GM21515 (cell line): ENCODE data around the gene CLMP.

ENCODE experiments used
- ATAC-seq: cut with Tn5 transposase; IDR thresholded peaks from one replicate; pipeline ENCODE4 v1.9.1; 2021; ENCODE audit not compliant: unreplicated experiment

Gene CLMP, protein sequence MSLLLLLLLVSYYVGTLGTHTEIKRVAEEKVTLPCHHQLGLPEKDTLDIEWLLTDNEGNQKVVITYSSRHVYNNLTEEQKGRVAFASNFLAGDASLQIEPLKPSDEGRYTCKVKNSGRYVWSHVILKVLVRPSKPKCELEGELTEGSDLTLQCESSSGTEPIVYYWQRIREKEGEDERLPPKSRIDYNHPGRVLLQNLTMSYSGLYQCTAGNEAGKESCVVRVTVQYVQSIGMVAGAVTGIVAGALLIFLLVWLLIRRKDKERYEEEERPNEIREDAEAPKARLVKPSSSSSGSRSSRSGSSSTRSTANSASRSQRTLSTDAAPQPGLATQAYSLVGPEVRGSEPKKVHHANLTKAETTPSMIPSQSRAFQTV

DNA sequence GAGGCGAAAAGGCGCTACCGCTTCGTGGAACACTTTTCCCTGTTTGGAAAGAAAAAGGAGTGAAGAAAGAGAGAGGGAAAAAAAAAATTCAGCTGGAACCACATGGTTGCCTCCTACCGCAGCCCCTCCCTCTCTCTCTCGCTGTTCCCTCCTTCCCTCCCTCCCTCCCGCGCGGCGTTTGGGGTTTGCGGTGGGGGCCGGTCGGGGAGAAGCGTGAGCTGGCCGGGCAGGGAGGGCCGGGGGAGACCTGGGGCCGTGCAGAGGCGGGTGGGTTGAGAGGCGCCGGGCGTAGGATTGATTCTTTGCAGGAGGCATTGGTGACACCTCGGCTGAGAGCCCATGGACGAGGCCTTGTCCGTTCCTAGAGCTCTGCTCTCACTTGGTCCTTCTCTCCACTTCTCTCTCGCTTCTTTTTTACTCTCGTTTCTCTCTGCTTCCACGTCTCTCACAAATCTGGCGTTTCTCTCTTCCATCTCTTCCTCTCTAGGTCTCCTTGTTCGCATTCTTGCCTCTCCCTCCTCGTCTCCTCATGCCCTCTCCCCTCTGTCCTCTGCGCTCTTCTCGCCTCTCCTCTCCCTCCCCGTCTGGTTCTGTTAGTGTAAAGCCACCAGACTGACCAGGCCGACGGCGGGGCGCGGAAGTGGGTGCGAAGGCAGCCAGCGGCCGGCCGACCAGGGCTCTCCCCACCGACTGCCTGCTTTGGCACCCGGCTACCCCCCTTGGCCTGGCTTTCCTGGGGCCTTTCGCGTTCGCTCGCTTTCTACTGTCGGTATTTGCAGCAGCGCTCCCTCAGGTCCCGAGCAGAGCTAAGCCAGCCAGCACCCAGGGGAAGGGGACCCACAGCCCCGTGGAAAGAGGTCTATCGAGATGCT, at the start of gene CLMP:
Gene CLMP, minus strand, starts transcription at position 61 of the 872 bp plus-strand sequence. CDS start 308 bp downstream, outside the sequence.
- ATAC-seq, result no peak

DNA sequence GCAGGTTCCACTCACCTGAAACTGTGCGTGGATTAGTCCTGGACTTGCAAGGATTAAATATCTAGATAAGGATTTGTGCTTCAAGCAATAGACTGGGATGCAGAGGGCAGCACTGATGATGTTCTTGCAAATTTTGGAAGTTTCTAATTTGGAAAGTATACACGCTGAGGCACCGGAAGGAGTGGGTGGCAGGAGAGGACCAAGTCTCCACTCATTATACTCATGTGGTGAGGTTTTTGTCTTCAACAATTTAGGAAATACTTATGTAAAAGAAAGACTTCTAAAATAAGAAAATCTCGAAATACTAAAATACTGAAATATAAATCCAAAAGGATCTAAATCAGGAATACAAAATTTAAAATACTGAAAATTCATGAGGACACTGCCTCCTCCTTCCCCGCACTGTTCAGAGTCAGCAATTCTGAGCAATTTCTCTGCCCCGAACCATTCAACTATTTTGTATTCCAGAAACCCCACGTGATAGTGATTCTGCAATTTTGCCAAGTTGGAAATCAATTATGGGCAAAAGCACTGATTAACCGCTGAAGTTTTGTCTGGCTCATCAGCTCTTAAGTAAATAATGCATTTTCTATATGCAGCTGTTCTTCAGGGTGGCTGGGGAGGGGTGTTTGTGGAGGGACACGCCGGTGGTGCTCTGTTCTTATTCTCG, 47.0 kb upstream of the CLMP start:
- no peak for ATAC-seq

DNA sequence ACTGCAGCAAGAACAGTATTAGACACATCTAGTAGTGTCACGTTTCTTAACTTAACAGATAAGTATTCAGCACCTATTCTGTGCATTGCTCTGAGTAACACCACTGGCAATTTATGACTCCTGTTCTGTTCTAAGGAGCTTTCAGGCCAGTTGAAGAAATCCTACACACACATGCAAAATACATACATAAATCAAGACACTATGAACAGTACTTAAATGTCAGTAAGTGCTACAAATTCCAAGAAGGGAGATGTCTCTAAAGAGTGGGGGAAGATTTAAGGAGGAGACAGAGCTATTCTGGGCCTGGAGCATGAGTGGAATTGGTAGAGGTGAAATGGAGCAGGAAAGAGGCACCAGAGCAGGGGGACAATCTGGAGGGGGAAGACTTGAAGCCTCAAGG, 46.2 kb upstream of the CLMP start:
- no peak for ATAC-seq

DNA sequence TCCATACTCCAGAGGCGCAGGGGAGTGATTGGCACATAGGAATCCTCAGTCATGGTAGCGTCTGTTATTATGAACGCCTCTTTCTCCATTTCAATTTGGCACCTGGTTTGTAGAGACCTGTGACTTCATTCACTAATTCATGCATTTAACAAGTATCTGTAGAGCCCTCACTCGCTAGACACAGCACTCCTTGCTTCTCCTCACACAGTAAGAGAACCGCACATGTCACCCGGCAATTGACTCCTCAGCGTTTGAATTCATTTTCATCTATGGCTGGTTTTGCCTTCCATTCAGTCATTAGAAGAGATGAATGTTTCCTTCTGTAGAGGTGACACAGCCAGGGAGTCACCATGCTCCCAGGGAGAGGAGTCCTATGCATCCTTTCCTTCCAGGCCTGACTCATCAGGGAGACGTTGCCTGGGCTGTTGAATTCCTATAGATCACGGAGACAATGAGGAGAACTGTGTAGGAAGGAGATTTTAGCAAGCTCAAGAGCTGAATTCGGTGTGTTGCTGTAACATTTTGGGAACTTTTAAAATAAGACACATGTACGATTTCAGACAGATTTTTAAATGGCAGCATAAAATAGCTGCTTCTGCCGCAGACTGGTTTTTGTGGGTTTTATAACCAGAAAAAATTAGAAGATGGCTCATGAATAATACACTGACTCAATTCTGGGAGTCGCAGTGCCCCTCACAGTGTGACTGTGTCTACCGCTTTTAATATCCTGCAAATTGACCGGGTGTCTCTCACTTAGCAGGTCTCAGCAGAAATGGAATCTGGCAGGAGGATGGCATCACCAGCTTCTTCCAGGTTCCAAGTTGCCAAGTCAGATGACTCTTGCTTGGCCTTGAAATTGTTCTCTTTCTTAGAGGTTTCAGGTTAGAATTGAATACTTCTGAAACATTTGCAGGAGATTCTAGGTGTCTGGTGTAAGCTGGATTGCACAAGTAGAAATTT, 44.4 kb upstream of the CLMP start:
- no peak for ATAC-seq

DNA sequence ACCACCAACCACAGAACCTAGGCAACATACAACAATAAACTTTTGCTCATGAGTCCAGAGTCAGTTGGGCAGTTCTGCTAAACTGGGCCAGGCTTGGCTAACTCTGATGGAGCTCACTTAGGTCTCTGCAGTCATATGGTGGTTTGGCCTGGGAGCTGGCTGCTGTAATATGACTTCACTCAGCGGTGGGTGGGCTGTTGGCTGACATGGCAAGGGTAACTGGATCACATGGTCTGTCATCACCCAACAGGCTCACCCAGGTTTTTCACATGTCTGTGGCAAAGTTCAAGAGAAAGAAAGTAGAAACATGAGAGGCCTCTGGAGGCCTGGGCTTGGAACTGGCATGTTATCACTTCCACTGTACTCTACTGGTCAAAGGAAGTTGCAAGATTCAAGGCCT, 43.2 kb upstream of the CLMP start:
- no peak for ATAC-seq

DNA sequence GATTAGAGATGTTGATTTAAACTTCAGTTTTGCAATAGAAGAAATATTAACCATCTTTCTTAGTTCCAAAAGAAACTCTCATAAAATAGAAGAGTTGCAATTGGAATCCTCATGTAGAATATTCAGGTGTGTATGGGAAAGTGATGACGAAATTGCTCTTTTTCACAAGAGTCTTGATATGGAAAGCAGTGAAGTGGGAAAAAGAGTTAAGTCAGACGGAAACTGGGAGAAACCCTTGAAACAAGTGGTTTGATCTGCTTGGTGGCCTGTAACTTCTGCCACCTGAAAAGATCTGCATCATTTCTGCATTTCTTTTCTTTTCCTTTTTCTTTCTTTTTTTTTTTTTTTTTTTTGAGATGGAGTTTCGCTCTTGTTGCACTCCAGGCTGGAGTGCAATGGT, 41.8 kb upstream of the CLMP start:
- no peak for ATAC-seq

DNA sequence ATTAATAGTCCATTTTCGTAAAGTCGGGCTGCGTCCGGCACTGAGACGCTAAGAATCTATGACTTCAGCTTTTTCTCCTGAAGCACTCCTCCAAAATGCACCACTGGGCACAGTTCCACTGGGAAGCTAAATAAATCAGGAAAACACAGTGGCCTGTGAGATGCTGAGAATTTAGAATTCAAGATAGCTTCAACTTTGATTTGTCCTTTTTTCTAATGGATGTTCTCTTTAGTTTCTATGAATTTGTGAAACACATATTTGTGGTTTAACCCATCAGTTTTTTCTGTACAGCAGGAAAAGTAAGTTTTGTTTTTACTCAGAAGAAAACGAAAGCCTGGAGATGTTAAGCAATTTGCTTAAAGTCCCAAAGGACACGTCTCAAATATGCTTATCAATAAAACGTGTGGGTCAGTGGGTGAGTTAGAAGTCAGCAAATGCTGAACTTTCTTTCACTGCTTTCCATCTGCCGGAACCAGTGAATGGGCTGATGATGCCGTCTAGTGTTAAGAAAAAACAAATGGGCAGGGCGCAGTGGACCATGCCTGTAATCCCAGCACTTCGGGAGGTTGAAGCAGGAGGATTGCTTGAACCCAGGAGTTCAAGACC, 40.7 kb upstream of the CLMP start:
- ATAC-seq, result no peak

DNA sequence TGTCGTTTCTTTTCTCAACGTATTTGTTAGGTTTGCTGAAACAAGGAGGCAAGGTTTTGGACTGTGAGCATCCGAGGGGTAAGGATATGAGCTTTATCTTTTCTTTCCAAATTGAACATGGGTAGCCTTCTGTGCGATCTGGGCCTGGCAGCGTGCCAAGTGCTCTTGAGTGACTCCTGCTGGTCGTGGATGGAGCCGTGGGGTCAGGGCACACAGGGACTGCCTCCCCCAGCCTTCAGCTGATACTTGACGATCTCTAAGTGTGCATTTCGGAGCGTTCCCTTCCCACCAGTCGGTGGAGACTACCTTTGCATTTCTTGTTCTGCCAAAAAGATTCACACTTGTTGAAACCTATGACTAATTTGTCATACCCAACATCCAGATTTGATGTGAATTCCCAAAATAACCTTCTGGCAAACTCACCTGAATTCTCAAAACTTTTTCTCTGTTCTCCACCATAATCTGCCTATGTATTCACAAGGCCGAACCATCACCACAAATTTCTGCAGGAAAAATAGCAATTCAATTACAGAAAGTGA, 40.1 kb upstream of the CLMP start:
- ATAC-seq, result no peak

DNA sequence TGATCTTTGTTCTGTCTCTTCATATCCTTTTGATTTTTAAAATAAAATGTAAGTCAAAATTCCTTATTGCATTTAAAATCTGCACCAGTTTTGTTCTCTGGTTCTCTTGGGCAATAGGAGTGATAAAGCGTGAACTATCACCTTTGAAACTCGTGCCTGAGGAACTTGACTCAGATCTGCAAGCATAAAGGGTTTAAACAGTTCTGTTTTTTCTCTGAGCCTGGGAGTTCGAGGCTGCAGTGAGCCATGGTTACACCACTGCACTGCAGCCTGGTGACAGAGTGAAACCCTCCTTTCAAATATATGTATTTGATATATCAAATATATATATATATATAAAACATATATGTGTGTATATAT, 38.9 kb upstream of the CLMP start:
- ATAC-seq, result no peak

DNA sequence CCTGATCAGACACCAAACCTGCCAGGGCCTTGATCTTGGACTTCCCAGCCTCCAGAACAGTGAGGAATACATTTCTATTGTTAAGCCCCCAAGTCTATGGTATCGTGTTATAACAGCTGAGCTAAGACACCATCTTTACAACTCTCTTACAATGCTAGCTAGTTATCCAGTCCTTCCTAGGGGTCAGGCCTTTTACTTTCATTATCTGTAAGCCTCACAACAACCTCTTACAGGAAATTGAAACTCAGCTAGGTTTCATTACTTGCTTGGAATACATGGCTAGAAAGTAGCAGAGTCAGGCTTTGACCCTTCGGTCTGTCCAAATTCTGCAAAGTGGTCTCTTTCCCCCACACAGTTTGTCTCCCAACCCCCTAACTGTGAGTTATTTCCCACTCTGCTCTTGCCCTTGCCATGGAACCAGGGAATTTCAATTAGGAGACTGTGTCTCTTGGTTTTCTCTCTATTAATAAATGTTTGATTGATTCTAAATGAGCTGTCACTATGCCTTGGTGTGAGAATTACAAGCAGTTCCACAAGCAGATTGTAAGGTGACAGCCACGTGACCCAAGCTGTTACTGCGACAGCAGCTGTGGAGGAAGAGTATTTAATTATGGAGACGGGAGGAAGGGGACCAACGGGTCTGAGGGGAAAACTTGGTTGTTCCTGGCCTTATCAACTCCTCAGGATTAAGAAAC, 38.4 kb upstream of the CLMP start:
- peak; percentile 98 for ATAC-seq

DNA sequence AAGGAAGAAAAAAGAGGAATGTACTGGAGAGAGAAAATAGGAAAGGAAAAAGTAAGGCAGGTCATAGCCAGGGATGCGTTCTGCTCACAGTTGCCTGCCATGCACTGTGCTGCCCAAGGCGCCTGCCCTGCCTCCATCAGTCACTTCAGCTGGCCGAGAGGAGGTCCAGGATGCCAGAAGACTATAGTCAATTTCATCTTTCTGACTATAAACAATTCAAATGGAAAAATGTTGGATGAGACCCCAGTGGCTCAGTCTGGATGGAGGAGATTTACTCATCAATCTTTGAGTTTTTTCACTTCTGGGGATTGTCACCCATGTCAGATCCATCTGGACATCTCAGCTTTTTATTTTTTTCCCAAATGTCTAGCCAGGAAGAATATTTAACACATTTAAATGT, 36.7 kb upstream of the CLMP start:
- ATAC-seq, result no peak

DNA sequence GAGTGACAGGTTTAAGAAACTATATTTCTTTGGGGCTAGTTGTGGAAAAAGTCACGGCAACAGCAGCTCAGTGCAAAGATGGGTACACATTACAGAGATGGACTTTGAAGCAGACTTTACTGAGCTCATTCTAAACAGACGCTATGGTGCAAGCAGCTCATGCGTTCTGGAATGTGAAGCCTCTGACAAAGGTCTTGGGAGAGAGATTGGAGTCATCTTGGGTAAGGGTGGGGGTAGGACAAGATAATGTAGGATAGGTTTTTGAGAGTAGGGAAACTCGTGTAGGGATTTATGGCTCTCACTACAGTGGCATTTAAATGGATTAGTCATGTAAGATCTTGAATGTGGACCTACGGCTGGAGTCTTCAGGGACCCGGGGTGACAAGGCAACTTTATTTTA, 36.2 kb upstream of the CLMP start:
- ATAC-seq, result no peak

DNA sequence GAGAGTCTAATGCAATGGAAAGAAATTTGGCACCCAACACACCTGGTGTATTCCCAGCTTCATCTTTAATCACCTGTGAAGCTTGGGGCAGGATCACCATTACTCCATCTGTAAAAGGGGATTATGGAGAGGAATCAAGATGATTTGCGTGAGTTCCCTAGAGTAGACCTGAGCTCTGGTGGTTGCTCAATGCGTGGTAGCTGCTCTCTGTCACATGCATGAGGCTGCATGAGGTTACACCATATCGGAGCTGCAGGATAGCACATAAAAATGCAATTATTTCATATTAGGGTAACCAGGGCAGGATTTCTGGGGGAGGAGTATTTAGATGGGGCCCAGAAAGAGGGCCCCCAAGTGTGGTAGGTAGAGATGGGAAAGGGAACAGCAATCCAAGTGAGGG, 35.3 kb upstream of the CLMP start:
- no peak for ATAC-seq

DNA sequence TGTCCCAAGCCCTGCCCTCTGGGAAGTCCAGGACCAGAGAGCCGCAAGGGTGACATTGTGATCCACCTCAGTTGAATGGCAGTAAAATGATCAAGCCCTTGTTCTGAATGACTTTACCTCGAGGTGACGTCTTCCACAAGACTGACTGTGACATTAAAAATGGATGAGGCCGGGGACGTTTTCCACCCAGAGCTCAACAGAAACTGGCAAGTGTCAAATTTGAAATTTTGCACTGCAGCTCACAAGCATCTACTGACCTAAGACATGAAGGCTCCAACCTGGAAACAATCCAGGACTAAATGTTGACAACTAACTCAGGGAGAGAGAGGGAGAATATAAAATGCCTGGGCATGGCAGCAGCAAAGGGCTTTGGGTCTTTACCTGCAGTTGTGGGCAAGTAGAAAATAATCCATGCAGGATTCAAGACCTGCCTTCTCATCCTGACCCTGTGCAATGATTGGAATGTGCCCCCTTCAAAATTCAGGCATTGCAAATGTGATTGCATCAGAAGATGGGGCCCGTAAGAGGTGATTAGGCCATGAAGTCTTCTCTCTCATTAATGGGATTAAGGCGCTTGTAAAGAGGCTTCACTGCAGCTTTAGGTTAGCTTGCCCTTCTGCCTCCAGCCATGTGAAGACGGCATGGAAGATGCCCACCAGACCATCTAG, 33.6 kb upstream of the CLMP start:
- no peak for ATAC-seq

DNA sequence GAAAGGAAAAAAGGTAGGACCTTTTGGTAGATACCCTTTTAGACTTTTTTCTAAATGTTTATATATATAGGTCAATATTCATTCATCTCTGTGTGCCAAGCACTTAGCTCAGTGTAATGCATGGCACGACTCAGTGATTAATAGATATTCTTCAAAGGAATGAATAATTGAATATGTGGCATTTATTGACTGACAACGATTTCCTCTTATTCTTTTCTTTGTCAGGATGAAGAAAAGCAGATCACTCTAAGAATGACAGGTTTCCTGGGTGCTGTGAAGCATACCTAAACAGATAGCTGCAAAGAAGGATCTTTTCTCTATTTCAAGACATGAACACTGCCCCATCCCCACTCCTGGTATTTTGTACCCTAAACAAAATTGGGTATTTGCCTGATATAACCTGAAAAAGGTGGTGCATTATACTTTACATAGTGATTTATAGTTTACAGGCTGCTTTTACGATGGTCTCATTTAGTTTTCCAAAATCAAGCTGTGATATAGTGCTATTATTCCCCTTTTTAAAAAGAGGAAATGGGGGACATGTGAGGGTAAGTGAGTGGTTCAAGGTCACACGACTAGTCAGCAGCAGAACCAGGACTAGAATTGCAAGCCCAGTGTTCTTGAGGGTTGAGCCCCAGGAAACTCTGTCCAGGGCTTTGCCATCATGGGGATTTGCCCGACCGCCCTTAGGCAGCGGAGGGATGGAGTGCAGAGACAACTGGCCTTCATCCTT, 32.9 kb upstream of the CLMP start:
- ATAC-seq, result no peak

DNA sequence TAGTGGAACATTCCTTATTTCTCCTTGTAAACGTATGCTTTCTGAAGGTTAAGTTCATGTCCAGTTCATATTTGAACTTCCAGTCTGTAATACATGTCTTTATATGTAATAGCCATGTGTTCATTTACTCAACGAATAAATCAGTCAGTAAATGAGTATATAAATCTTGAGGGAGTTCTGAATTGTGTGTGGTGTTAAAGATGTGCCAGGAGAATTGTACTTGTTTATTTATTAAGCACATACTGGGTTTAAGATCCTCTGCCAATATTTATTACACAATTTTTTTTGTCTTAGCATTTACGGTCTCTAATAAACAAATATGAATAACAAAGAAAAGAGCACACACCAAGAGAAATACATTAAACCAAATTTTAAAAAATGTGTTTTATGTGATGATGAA, 26.5 kb upstream of the CLMP start:
- ATAC-seq, result no peak

DNA sequence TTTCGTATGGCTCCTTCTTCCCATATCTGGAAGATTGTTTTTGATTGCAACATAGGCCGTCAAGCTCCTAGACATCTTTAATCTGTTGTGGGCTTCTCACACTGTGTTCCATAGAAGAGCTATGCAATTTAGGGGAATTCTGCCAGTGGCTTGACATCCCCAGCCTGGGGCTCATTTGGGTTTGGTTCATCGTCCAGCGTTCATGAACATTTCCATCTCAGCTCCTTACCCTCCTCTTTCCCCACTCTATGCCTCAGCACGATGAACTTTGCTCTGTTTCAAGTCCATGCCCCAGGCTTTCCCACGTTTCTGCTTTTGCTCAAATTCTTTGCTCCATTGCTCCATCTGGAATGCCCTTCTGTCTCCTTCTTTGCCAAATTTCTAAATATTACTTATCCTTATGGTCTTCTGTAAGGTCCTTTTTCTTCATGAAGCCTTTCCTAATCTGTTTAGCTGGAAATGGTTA, 26.1 kb upstream of the CLMP start:
- ATAC-seq, result no peak

DNA sequence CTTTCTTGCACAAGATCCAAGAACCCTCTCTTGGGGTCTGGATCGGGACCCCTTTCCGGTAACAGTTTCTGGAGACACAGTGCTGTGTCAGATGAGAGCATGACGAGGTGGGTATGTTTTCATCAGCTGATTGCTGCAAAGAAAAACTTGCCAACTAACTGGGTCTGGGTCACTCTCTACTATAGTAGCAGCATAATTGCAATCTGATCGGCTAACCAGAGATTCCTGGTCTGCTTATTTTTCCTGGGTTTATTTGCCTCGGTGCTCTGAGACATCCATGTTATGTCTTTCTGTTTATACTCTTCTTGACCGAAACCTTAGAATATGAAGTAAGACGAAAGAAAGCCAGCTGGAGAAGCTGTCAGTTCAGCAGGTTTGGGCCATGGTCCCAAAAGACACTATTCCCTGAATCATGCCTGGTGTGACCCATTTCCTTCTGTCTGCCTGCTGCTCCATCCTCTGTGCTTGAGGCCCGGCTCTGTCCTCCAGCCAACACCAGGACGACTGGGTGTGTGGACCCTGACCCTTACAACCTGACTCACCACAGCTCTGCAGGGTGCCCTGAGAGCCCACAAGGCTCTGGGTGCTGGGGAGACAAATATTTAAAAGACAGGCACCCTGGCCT, 24.1 kb upstream of the CLMP start:
- no peak for ATAC-seq
